Retinal pigment epithelial cell (primary cell): ENCODE data around the gene DNAJC16.
"Not testable (repeated sequence)": the region's sequence is repeated elsewhere in the genome, so short reads cannot be mapped to it uniquely, and the experiment has no call there.

Experiments used
- DNase-seq: peaks from one replicate; pipeline ENCODE4 v3.0.0-alpha.2; 2010; ENCODE audit warnings: low read depth
- H3K4me3 ChIP-seq: 2 replicates; pipeline ENCODE4 v1.5.1; 2011; ENCODE audit warnings: mild to moderate bottlenecking, low read length, control low read depth, moderate library complexity
- TF ChIP-seq, protein P1 (sequence below): conservative IDR thresholded peaks from 2 replicates; pipeline ENCODE4 v1.5.1; 2011; ENCODE audit warnings: low read depth, low read length, control low read depth, inconsistent platforms

The DNAJC16 gene

DNA sequence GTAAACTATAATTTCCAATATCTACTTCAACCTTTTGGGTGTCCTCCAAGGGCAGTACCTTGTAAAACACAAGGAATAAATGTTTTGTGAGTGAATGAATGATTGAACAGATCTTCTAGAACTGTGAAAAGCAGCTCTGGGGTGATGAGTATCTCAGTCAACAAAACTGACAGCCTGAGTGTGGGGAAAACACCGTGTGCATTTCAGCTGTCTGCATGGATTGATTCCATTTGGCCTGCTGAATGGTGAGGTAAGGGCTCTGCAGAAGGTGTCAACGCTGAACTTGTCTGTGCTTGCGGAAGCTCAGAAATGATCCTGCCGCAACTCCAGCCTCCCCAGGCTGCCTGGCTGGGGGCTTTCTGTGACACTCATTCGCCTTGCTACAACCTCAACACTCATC is 65.6 kb downstream of the DNAJC16 start:
- TF ChIP-seq, protein P1, sequence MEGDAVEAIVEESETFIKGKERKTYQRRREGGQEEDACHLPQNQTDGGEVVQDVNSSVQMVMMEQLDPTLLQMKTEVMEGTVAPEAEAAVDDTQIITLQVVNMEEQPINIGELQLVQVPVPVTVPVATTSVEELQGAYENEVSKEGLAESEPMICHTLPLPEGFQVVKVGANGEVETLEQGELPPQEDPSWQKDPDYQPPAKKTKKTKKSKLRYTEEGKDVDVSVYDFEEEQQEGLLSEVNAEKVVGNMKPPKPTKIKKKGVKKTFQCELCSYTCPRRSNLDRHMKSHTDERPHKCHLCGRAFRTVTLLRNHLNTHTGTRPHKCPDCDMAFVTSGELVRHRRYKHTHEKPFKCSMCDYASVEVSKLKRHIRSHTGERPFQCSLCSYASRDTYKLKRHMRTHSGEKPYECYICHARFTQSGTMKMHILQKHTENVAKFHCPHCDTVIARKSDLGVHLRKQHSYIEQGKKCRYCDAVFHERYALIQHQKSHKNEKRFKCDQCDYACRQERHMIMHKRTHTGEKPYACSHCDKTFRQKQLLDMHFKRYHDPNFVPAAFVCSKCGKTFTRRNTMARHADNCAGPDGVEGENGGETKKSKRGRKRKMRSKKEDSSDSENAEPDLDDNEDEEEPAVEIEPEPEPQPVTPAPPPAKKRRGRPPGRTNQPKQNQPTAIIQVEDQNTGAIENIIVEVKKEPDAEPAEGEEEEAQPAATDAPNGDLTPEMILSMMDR: no peak
- H3K4me3 ChIP-seq: no peak overlapping the region
- no peak for DNase-seq

DNA sequence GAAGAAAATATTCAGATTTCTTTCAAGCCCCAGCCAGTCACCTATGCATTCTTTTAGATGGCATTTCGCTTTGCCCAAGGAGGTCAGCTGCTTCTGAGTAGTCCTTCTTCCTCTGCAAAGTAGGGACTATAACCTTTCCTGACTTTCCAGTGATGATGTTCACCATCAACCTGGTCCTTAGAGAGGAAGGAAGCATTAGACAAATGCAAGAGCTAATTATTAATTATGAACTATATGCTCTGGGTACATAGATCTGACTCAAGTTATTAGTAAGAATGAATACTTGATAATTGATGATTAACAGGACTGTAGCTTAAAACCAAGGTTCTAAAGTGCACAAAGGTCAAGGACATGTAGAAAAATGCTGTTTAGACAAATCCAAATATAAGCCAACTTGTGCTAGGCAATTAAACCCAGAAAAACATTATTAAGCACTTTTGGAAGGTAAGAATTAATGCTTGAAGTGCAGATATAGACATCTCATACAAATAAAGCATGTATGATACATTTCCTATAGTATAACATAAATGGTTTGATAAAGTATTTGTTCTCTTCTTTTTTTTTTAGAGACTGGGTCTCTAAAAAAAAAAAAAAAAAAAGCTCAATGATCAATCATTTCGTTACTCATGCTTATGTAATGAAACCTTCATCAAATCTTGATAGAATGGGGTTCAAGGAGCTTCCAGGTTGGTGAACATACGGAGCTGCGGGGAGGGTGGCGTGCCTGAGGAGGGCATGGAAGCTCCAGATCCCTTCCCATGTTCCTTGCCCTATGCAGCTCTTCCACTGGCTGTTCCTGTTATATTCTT is 69.4 kb downstream of the DNAJC16 start:
- no peak for DNase-seq
- no peak overlapping the region for H3K4me3 ChIP-seq
- TF ChIP-seq, protein P1: no peak

DNA sequence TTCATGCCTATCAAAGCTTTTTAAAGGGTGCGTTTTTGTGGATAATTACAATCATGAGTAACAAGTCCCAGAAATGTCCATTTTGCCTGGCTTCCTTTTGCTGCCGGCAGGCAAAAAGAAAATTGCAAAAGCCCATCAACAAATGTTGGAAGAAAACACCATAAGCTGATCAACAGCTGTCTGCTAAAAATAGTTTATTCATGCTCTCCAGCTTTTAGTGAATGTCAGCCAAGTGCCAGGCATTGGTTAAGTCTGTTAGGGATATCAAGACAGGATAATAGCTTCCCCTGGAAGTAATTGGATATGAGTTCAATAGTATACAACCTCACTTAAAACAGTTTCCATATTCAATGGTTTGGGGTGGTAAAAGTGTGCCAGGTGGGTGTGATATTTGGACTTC is 71.8 kb downstream of the DNAJC16 start:
- TF ChIP-seq, protein P1: no peak
- no peak for DNase-seq
- no peak overlapping the region for H3K4me3 ChIP-seq

DNA sequence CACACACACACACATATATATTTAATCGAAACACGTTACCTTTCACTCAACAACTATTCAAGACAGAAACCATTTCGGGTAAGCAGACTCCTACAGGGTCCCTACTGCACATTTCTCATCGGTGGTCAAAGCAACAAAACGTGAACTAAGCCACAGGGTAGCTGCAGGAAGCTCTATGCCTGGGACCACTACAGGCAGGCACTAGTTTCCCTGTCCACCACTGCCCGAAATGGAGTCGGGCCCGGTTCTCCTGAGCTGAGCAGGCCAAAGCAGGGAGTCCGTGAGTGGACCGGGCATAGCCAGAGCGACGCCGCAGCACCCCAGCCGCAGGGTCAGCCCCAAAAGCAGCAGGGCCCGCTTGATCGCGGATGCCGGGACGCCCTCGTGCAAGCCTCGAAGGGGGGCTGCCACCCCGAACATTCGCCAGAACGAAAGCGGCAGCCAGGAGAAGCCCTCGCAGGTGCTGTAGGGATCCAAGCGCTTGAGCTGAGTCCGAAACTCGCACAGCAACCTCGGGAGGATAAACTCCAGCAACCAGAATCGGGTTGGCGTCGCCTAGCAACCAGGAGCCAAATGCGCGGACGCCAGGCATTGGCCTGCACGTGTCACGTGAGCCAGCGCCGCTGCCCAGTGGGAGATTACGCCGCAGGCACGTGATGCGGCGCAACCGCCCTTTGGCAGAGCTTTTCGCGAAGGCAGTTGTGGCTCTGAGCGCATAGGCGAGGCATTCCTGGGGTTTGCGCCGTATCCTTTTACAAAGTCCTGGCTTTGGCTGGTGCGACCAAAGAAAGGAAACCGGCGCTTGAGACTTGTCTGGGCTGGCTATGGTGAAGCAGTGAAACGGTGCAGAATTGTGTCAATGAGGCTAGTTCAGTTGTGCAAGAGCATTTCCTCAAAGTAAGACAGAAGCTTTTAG is 76.7 kb downstream of the DNAJC16 start:
- DNase-seq: peak; percentile 89
- TF ChIP-seq, protein P1: no peak

DNA sequence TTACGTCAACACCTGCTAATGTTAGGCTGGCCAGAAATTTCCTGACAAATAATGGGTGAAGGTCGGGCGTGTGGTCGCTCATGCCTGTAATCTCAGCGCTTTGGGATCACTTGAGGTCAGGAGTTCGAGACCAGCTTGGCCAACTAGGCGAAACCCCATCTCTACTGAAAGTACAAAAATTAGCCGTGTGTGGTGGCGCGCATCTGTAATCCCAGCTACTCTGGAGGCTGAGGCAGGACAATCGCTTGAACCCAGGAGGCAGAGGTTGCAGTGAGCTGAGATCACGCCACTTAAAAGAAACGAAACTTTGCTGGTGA is 77.3 kb downstream of the DNAJC16 start:
- H3K4me3 ChIP-seq: peak overlapping the region; percentile 64
- not testable (repeated sequence) for DNase-seq

More for the DNA sequence above, 76.7 kb downstream of the DNAJC16 start:
- peak overlapping the region; percentile 64 for H3K4me3 ChIP-seq

DNA sequence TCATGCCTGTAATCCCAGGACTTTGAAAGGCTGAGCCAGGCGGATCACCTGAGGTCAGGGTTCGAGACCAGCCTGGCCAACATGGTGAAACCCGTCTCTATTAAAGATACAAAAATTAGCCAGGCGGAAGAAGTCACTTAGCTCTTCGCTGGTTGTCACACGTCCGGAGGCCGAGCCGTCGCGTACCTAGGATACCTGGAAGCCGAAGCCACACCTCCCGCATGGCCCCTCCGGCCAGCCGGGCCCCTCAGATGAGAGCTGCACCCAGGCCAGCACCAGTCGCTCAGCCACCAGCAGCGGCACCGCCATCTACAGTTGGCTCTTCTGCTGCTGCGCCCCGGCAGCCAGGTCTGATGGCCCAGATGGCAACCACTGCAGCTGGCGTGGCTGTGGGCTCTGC is 77.8 kb downstream of the DNAJC16 start:
- DNase-seq, H3K4me3 ChIP-seq: not testable (repeated sequence)

DNA sequence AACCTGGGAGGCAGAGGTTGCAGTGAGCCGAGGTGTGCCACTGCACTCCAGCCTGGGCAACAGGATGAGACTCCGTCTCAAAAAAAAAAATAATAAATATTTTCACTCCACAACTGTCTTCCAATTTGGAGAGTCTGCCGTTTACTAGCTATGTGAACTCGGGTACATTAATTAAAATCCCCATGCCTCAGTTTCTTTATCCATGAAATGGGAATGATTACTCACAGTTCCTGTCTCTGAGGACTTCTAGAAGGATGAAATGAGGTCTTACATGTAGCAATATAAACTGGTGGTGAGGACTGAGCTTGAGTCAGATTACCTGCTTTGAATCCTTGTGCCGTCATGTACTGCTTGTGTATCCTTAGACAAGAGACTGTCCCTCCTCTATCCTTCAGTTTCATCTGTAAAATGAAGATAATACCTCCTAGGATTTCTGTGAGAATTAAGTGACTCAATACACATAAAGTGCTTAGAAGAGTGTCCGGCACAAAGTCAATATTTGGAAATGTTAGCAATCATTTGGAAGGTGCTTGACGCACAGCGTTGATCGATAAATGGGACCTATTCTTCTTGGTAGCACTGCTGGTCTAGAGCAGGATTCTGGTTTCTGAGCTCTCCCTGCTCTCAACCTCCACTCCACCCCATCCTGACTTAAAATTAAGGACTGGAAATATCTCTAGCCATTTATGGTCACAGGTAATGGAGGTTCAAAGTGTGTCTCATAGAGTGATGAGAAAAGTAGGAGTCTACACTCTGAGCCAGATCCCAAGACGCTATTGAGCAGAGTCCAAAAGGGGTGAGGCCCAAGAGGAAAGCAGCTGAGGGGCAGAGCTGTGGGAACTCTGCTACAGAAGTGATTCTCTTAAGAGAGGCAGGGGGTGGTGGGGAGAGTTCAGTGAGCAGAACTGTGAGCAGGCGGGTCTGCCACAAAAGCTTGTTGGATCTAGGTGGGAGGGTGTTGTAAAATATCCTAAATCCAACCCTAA is 79.0 kb downstream of the DNAJC16 start:
- H3K4me3 ChIP-seq: no peak overlapping the region
- no peak for DNase-seq

More for the DNA sequence above, 79.0 kb downstream of the DNAJC16 start:
- TF ChIP-seq, protein P1: no peak
